HG02798 (cell line): ENCODE data around the gene CAMK4.

Experiments
- ATAC-seq: cut with Tn5 transposase; IDR thresholded peaks from one replicate; pipeline ENCODE4 v1.9.1; 2021; ENCODE audit warnings: mild to moderate bottlenecking; ENCODE audit not compliant: unreplicated experiment, poor library complexity

Gene CAMK4

GRCh38 chr5:111228520-111229220 lies 4.5 kb downstream of the CAMK4 start:
- no peak for ATAC-seq

- ATAC-seq: peak; percentile 18
Observed at GRCh38 chr5:111229221-111229835, 5.1 kb downstream of the CAMK4 start.

GRCh38 chr5:111229871-111230810 lies 6.0 kb downstream of the CAMK4 start:
- ATAC-seq: peak; percentile 51

GRCh38 chr5:111231119-111231518 lies 6.9 kb downstream of the CAMK4 start:
- ATAC-seq: no peak

- ATAC-seq: no peak
Observed at GRCh38 chr5:111232311-111233051, 8.3 kb downstream of the CAMK4 start.

GRCh38 chr5:111233052-111233374 lies 8.8 kb downstream of the CAMK4 start:
- ATAC-seq: no peak

- no peak for ATAC-seq
Observed at GRCh38 chr5:111234125-111234524, 9.9 kb downstream of the CAMK4 start.

GRCh38 chr5:111235635-111236034 lies 11.5 kb downstream of the CAMK4 start:
- ATAC-seq: no peak

- ATAC-seq: no peak
Observed at GRCh38 chr5:111236348-111236747, 12.2 kb downstream of the CAMK4 start.

- ATAC-seq: no peak
Observed at GRCh38 chr5:111236995-111237394, 12.8 kb downstream of the CAMK4 start.

- ATAC-seq: no peak
Observed at GRCh38 chr5:111237470-111237869, 13.3 kb downstream of the CAMK4 start.

GRCh38 chr5:111238431-111239225 lies 14.4 kb downstream of the CAMK4 start:
- ATAC-seq: no peak

GRCh38 chr5:111241696-111242095 lies 17.5 kb downstream of the CAMK4 start:
- no peak for ATAC-seq

- ATAC-seq: no peak
Observed at GRCh38 chr5:111242606-111243005, 18.4 kb downstream of the CAMK4 start.

- ATAC-seq: no peak
Observed at GRCh38 chr5:111243318-111243717, 19.1 kb downstream of the CAMK4 start.

- ATAC-seq: no peak
Observed at GRCh38 chr5:111245654-111246053, 21.5 kb downstream of the CAMK4 start.

GRCh38 chr5:111246459-111246858 lies 22.3 kb downstream of the CAMK4 start:
- no peak for ATAC-seq

GRCh38 chr5:111248571-111248970 lies 24.4 kb downstream of the CAMK4 start:
- ATAC-seq: no peak

GRCh38 chr5:111251921-111252320 lies 27.7 kb downstream of the CAMK4 start:
- ATAC-seq: no peak
